Muscle layer of colon (tissue), 2 donors: Measurements from ENCODE around the gene AHNAK2.
"Not testable (repeated sequence)": the region's sequence is repeated elsewhere in the genome, so short reads cannot be mapped to it uniquely, and the experiment has no call there.

Experiments
- H3K27ac ChIP-seq: one replicate; pipeline ENCODE4 v1.7.0; 2013; ENCODE audit warnings: low read depth, mild to moderate bottlenecking, low read length, moderate library complexity
- H3K27me3 ChIP-seq, 2 donors: one replicate each; pipeline ENCODE4 v1.7.0; 2013; ENCODE audit warnings: low read length in 2 of 2, mild to moderate bottlenecking in 2 of 2; ENCODE audit not compliant: insufficient read depth in 2 of 2, control insufficient read depth in 1 of 2
- H3K36me3 ChIP-seq: one replicate; pipeline ENCODE4 v1.7.0; 2013; ENCODE audit warnings: mild to moderate bottlenecking, low read length; ENCODE audit not compliant: insufficient read depth
- H3K4me1 ChIP-seq: one replicate; pipeline ENCODE4 v1.7.0; 2013; ENCODE audit warnings: mild to moderate bottlenecking, low read length; ENCODE audit not compliant: insufficient read depth
- H3K4me3 ChIP-seq, 2 donors: one replicate each; pipeline ENCODE4 v1.7.0; 2013; ENCODE audit warnings: low read length in 2 of 2, low read depth in 1 of 2, mild to moderate bottlenecking in 1 of 2, moderate library complexity in 1 of 2
- H3K9ac ChIP-seq: one replicate; pipeline ENCODE4 v1.7.0; 2013; ENCODE audit warnings: low read length
- H3K9me3 ChIP-seq: one replicate; pipeline ENCODE4 v1.7.0; 2013; ENCODE audit warnings: mild to moderate bottlenecking, low read length
- donor health status: abdominal sarcoma.
- donor health status: Adenocarcinoma of cecum.

The AHNAK2 gene

GRCh38 chr14:104919993-104920315, 58.2 kb downstream of the AHNAK2 start:
- Histone ChIP-seq H3K36me3 (no peaks in the 10 kb centered on the region), H3K9ac (no peak overlapping the region), H3K9me3 (no peaks in the 10 kb centered on the region), H3K4me3 (no peak overlapping the region), H3K4me1 (no peaks in the 10 kb centered on the region), H3K27me3 (no peaks in the 10 kb centered on the region), H3K27ac (no peak overlapping the region)

- H3K4me1 ChIP-seq, H3K9me3 ChIP-seq, H3K27me3 ChIP-seq, H3K36me3 ChIP-seq, H3K9ac ChIP-seq, H3K4me3 ChIP-seq, H3K27ac ChIP-seq: not testable (repeated sequence)
Observed at GRCh38 chr14:104919152-104919992, 58.8 kb downstream of the AHNAK2 start.

- no peak overlapping the region for H3K27ac ChIP-seq
- no peak overlapping the region for H3K9ac ChIP-seq
- no peaks in the 10 kb centered on the region for H3K27me3 ChIP-seq
- no peaks in the 10 kb centered on the region for H3K36me3 ChIP-seq
- H3K4me1 ChIP-seq: no peaks in the 10 kb centered on the region
- no peaks in the 10 kb centered on the region for H3K9me3 ChIP-seq
- H3K4me3 ChIP-seq: no peak overlapping the region
Observed at GRCh38 chr14:104917993-104918392, 60.2 kb downstream of the AHNAK2 start.

GRCh38 chr14:104917116-104917515, 61.1 kb downstream of the AHNAK2 start:
- H3K4me1 ChIP-seq: no peaks in the 10 kb centered on the region
- no peaks in the 10 kb centered on the region for H3K27me3 ChIP-seq
- no peaks in the 10 kb centered on the region for H3K36me3 ChIP-seq
- H3K27ac ChIP-seq: no peak overlapping the region
- H3K9me3 ChIP-seq: peaks cover 3% of the 10 kb centered on the region
- no peak overlapping the region for H3K9ac ChIP-seq
- no peak overlapping the region for H3K4me3 ChIP-seq

GRCh38 chr14:104913435-104913834, 64.7 kb downstream of the AHNAK2 start:
- H3K9ac ChIP-seq: no peak overlapping the region
- H3K27ac ChIP-seq: no peak overlapping the region
- peaks cover 4% of the 10 kb centered on the region for H3K9me3 ChIP-seq
- no peaks in the 10 kb centered on the region for H3K4me1 ChIP-seq
- no peaks in the 10 kb centered on the region for H3K27me3 ChIP-seq
- H3K36me3 ChIP-seq: no peaks in the 10 kb centered on the region
- no peak overlapping the region for H3K4me3 ChIP-seq

- H3K9me3 ChIP-seq: peaks cover 4% of the 10 kb centered on the region
- H3K4me3 ChIP-seq: no peak overlapping the region
Observed at GRCh38 chr14:104912053-104912452, 66.1 kb downstream of the AHNAK2 start.

GRCh38 chr14:104908303-104908702, 69.9 kb downstream of the AHNAK2 start:
- no peak overlapping the region for H3K9ac ChIP-seq
- H3K4me3 ChIP-seq: no peak overlapping the region
- no peaks in the 10 kb centered on the region for H3K4me1 ChIP-seq
- no peaks in the 10 kb centered on the region for H3K27me3 ChIP-seq
- no peak overlapping the region for H3K27ac ChIP-seq
- peaks cover 4% of the 10 kb centered on the region for H3K9me3 ChIP-seq
- no peaks in the 10 kb centered on the region for H3K36me3 ChIP-seq

More at GRCh38 chr14:104912053-104912452, 66.1 kb downstream of the AHNAK2 start:
- H3K4me1 ChIP-seq: no peaks in the 10 kb centered on the region
- H3K36me3 ChIP-seq: no peaks in the 10 kb centered on the region
- no peak overlapping the region for H3K9ac ChIP-seq
- H3K27ac ChIP-seq: no peak overlapping the region
- H3K27me3 ChIP-seq: no peaks in the 10 kb centered on the region

- H3K27me3 ChIP-seq: not testable (repeated sequence)
Observed at GRCh38 chr14:104905579-104905933, 72.6 kb downstream of the AHNAK2 start.

GRCh38 chr14:104904650-104905578, 73.3 kb downstream of the AHNAK2 start:
- not testable (repeated sequence) for H3K9ac ChIP-seq, H3K36me3 ChIP-seq, H3K9me3 ChIP-seq, H3K27me3 ChIP-seq, H3K27ac ChIP-seq, H3K4me3 ChIP-seq, H3K4me1 ChIP-seq

More at GRCh38 chr14:104905579-104905933, 72.6 kb downstream of the AHNAK2 start:
- H3K4me3 ChIP-seq, H3K27ac ChIP-seq, H3K4me1 ChIP-seq, H3K36me3 ChIP-seq, H3K9ac ChIP-seq, H3K9me3 ChIP-seq: not testable (repeated sequence)

- no peak overlapping the region for H3K9ac ChIP-seq
- no peaks in the 10 kb centered on the region for H3K9me3 ChIP-seq
- no peaks in the 10 kb centered on the region for H3K4me1 ChIP-seq
- no peaks in the 10 kb centered on the region for H3K27me3 ChIP-seq
- H3K4me3 ChIP-seq: no peak overlapping the region
- no peak overlapping the region for H3K27ac ChIP-seq
- H3K36me3 ChIP-seq: no peaks in the 10 kb centered on the region
Observed at GRCh38 chr14:104903990-104904389, 74.2 kb downstream of the AHNAK2 start.

GRCh38 chr14:104900639-104901512, 77.3 kb downstream of the AHNAK2 start:
- no peaks in the 10 kb centered on the region for H3K27me3 ChIP-seq
- no peaks in the 10 kb centered on the region for H3K9me3 ChIP-seq
- no peaks in the 10 kb centered on the region for H3K36me3 ChIP-seq
- H3K4me3 ChIP-seq: no peak overlapping the region
- H3K27ac ChIP-seq: no peak overlapping the region
- peaks cover 5% of the 10 kb centered on the region for H3K4me1 ChIP-seq
- no peak overlapping the region for H3K9ac ChIP-seq
